ENCODE measurements around the gene TCTN2.

The TCTN2 gene

GRCh38 chr12:123748161-123748560 is 77.2 kb downstream of the TCTN2 start:
- Histone ChIP-seq H3K27ac (replicated peaks) (peak overlapping the region; percentile 12; the same call in 1 of the 2 replicates), H3K4me3 (replicated peaks; ENCODE audit: insufficient read depth, low read length) (no peak overlapping the region), H3K27me3 (ENCODE audit: insufficient read depth, poor library complexity, severe bottlenecking) (no peaks in the 10 kb centered on the region)
- peak in 1 of 2 experiments; percentile 61 for DNase-seq (ENCODE audit: low read depth in 1 of 2, low spot score in 1 of 2)
- TF ChIP-seq REST (IDR thresholded peaks at IDR 0.05; ENCODE audit: insufficient replicate concordance, low read depth), result no peak
- TF ChIP-seq GABPA (IDR thresholded peaks at IDR 0.05; ENCODE audit: low read depth), result 0 out of 2 replicates have a peak, but pooled peaks have one; percentile 23
- no peak for TF ChIP-seq CTCF (IDR thresholded peaks at IDR 0.05; ENCODE audit: insufficient read depth, low read length)
- TF ChIP-seq SPI1 (IDR thresholded peaks at IDR 0.05; ENCODE audit: borderline replicate concordance, low read depth), result peak; percentile 39; the same call in 1 of the 2 replicates
- no peak for TF ChIP-seq POLR2AphosphoS5 (IDR thresholded peaks at IDR 0.05; ENCODE audit: low read depth)

- no peak for DNase-seq (ENCODE audit: low read depth in 1 of 2, low spot score in 1 of 2)
- Histone ChIP-seq H3K4me3 (replicated peaks; ENCODE audit: insufficient read depth, low read length) (no peak overlapping the region), H3K27ac (replicated peaks) (no peak overlapping the region; the same call in 1 of the 2 replicates), H3K27me3 (ENCODE audit: insufficient read depth, poor library complexity, severe bottlenecking) (no peaks in the 10 kb centered on the region)
- no peak for TF ChIP-seq SPI1 (IDR thresholded peaks at IDR 0.05; ENCODE audit: borderline replicate concordance, low read depth)
- TF ChIP-seq GABPA (IDR thresholded peaks at IDR 0.05; ENCODE audit: low read depth), result no peak
- TF ChIP-seq POLR2AphosphoS5 (IDR thresholded peaks at IDR 0.05; ENCODE audit: low read depth), result no peak
- no peak for TF ChIP-seq CTCF (IDR thresholded peaks at IDR 0.05; ENCODE audit: insufficient read depth, low read length)
- no peak for TF ChIP-seq REST (IDR thresholded peaks at IDR 0.05; ENCODE audit: insufficient replicate concordance, low read depth)
These were observed 77.7 kb downstream of the TCTN2 start for GRCh38 chr12:123748661-123749060.

- H3K27me3 ChIP-seq (ENCODE audit: insufficient read depth, poor library complexity, severe bottlenecking), result no peaks in the 10 kb centered on the region
- TF ChIP-seq POLR2AphosphoS5 (IDR thresholded peaks at IDR 0.05; ENCODE audit: low read depth), result no peak
- no peak for TF ChIP-seq REST (IDR thresholded peaks at IDR 0.05; ENCODE audit: insufficient replicate concordance, low read depth)
- no peak for TF ChIP-seq CTCF (IDR thresholded peaks at IDR 0.05; ENCODE audit: insufficient read depth, low read length)
- TF ChIP-seq SPI1 (IDR thresholded peaks at IDR 0.05; ENCODE audit: borderline replicate concordance, low read depth), result no peak
- no peak for TF ChIP-seq GABPA (IDR thresholded peaks at IDR 0.05; ENCODE audit: low read depth)
- no peak overlapping the region for H3K27ac ChIP-seq (replicated peaks)
- H3K4me3 ChIP-seq (replicated peaks; ENCODE audit: insufficient read depth, low read length), result no peak overlapping the region
- no peak for DNase-seq (ENCODE audit: low read depth in 1 of 2, low spot score in 1 of 2)
These were observed 78.4 kb downstream of the TCTN2 start for GRCh38 chr12:123749355-123749754.

Measured in HL-60 (cell line).